ENCODE results near the gene RNASE1. TPM values are rescaled to one million over a fixed set of nuclear protein-coding genes. Genes with fewer than 3 reads are reported as not detected.
"Not testable (repeated sequence)": the region's sequence is repeated elsewhere in the genome, so short reads cannot be mapped to it uniquely, and the experiment has no call there.

The RNASE1 gene
- polyA plus RNA-seq, 3 donors: 143 to 531 (median 481) TPM

- H3K27ac ChIP-seq (ENCODE audit: low read depth, low read length): no peak overlapping the region
- WGBS, 3 donors: 38 to 51% (median 47%) methylated on average over 3 of the region's 3 CpGs
Observed at GRCh38 chr14:20789230-20789813, 13.3 kb downstream of the RNASE1 start.

- 63 to 80% (median 66%) methylated on average over 4 of the region's 4 CpGs for WGBS, 3 donors
Observed at GRCh38 chr14:20787025-20787424, 15.6 kb downstream of the RNASE1 start.

GRCh38 chr14:20782280-20782890 is 20.3 kb downstream of the RNASE1 start:
- 5 to 45% (median 14%) methylated on average over 5 of the region's 5 CpGs for WGBS, 3 donors
- H3K27ac ChIP-seq (ENCODE audit: low read depth, low read length): no peak overlapping the region

More at GRCh38 chr14:20787025-20787424, 15.6 kb downstream of the RNASE1 start:
- H3K27ac ChIP-seq (ENCODE audit: low read depth, low read length): no peak overlapping the region

- WGBS, 3 donors: 13 to 40% (median 22%) methylated on average over 4 of the region's 4 CpGs
- H3K27ac ChIP-seq (ENCODE audit: low read depth, low read length): no peak overlapping the region
Observed at GRCh38 chr14:20781803-20782202, 20.8 kb downstream of the RNASE1 start.

GRCh38 chr14:20775901-20776300 is 26.7 kb downstream of the RNASE1 start:
- 64 to 97% (median 79%) methylated on average over 1 of the region's 1 CpG for WGBS, 3 donors
- no peak overlapping the region for H3K27ac ChIP-seq (ENCODE audit: low read depth, low read length)

- no peak overlapping the region for H3K27ac ChIP-seq (ENCODE audit: low read depth, low read length)
- WGBS, 3 donors: 70 to 76% (median 71%) methylated on average over 6 of the region's 6 CpGs
Observed at GRCh38 chr14:20775043-20775442, 27.6 kb downstream of the RNASE1 start.

GRCh38 chr14:20774258-20774824 is 28.3 kb downstream of the RNASE1 start:
- no peak overlapping the region for H3K27ac ChIP-seq (ENCODE audit: low read depth, low read length)
- 60 to 72% (median 71%) methylated on average over 5 of the region's 5 CpGs for WGBS, 3 donors

- no peak overlapping the region for H3K27ac ChIP-seq (ENCODE audit: low read depth, low read length)
- 71 to 79% (median 72%) methylated on average over 3 of the region's 3 CpGs for WGBS, 3 donors
Observed at GRCh38 chr14:20772650-20773049, 30.0 kb downstream of the RNASE1 start.

GRCh38 chr14:20769421-20769820 is 33.2 kb downstream of the RNASE1 start:
- H3K27ac ChIP-seq (ENCODE audit: low read depth, low read length): no peak overlapping the region
- WGBS, 3 donors: 63 to 83% (median 73%) methylated on average over 3 of the region's 3 CpGs

- H3K27ac ChIP-seq (ENCODE audit: low read depth, low read length): no peak overlapping the region
- WGBS, 3 donors: 70 to 82% (median 77%) methylated on average over 3 of the region's 3 CpGs
Observed at GRCh38 chr14:20768593-20768892, 34.1 kb downstream of the RNASE1 start.

GRCh38 chr14:20760950-20761349 is 41.7 kb downstream of the RNASE1 start:
- H3K27ac ChIP-seq (ENCODE audit: low read depth, low read length): no peak overlapping the region

GRCh38 chr14:20759465-20759864 is 43.2 kb downstream of the RNASE1 start:
- 91 to 96% (median 94%) methylated on average over 3 to 5 of the region's 5 CpGs for WGBS, 3 donors

GRCh38 chr14:20757965-20758364 is 44.7 kb downstream of the RNASE1 start:
- WGBS, 3 donors: 51 to 56% (median 52%) methylated on average over 4 of the region's 4 CpGs
- H3K27ac ChIP-seq (ENCODE audit: low read depth, low read length): no peak overlapping the region

More at GRCh38 chr14:20759465-20759864, 43.2 kb downstream of the RNASE1 start:
- H3K27ac ChIP-seq (ENCODE audit: low read depth, low read length): not testable (repeated sequence)

GRCh38 chr14:20755037-20755436 is 47.6 kb downstream of the RNASE1 start:
- H3K27ac ChIP-seq (ENCODE audit: low read depth, low read length): no peak overlapping the region
- 62 to 81% (median 81%) methylated on average over 6 of the region's 6 CpGs for WGBS, 3 donors

- WGBS, 3 donors: 39 to 90% (median 81%) methylated on average over 2 of the region's 2 CpGs
- no peak overlapping the region for H3K27ac ChIP-seq (ENCODE audit: low read depth, low read length)
Observed at GRCh38 chr14:20754308-20754707, 48.3 kb downstream of the RNASE1 start.

- no peak overlapping the region for H3K27ac ChIP-seq (ENCODE audit: low read depth, low read length)
- WGBS, 3 donors: 87 to 92% (median 87%) methylated on average over 5 of the region's 5 CpGs
Observed at GRCh38 chr14:20751963-20752562, 50.6 kb downstream of the RNASE1 start.
